HG03575 (cell line): ENCODE data around the gene MTMR10.

Source experiments
- ATAC-seq: cut with Tn5 transposase; IDR thresholded peaks from one replicate; pipeline ENCODE4 v1.9.1; 2021; ENCODE audit not compliant: unreplicated experiment, insufficient number of reproducible peaks, low FRiP score; ENCODE audit errors: extremely low read depth

The MTMR10 gene

DNA sequence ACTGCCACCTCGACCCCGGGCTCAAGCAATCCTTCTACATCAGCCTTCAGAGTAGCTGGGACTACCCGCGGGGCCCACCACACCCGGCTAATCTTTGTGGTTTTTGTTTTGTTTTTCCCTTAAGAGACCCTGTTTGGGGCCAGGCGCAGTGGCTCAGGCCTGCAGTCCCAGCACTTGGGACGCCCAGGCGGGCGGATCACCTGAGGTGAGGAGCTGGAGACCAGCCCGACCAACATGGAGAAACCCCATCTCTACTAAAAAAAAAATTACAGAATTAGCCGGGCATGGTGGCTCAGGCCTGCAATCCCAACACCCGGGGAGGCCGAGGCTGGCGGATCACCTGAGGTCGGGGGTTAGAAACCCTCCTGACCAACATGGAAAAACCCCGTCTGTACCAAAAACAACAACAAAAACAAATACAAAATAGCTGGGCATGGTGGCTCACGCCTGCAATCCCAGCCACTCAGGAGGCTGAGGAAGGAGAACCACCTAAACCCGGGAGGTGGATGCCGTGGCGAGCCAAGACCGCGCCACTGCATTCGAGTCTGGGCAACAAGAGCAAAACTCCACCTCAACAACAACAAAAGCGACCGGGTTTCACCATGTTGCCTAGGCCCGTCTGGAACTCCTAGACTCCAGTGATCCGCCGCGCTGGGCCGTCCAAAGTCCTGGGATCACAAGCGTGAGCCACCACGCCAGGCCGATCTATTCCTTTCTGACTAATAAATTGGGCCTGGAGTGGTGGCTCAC lies 95.8 kb downstream of the MTMR10 start:
- no peak for ATAC-seq

DNA sequence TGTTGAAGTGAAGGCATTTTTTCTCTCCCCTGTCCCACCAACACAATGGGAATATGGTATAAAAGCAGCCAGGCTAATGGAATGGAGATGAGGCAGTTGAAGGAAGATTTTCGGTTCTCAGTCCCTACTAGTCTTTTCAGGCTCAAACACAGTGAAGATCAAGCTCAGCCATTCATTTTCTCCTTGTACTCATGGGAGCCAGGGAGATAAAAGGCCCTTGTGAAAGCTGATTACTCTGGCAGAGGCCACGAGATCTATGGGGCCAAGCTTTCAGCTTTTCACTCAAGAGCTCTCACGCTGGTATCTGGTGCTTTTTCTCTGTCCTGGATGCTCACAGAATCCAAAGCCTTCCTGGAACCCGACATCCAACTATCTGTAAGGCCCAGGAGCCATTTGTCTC lies 102.2 kb downstream of the MTMR10 start:
- no peak for ATAC-seq
